HCT116 (cell line): Measurements from ENCODE around the gene TBCD. TPM values are rescaled to one million over a fixed set of nuclear protein-coding genes. Genes with fewer than 3 reads are reported as not detected.

Experiments used
- ATAC-seq: fragments of 200-7000 bp; cut with Tn5 transposase; 2 replicates; pipeline ENCODE4 v1.9.1; 2020; ENCODE audit warnings: mild to moderate bottlenecking, moderate library complexity
- BruUV-seq: library from RNA; stranded (reverse); fragments of 400-500 nt; replicated peaks from 2 replicates; lab custom pipeline; 2021; lab: Mats Ljungman, UMichigan
- CTCF ChIA-PET: fragments of 300-600 bp; sonication (Branson Sonifier 250); formaldehyde crosslinking; loops from one replicate; lab custom pipeline; 2021; ENCODE audit warnings: antibody characterized with exemption; lab: Charles Lee
- POLR2A ChIA-PET: fragments of 300-600, 350-600 bp; sonication (Branson Sonifier 250); formaldehyde crosslinking; loops from one replicate; lab custom pipeline; 2021; ENCODE audit warnings: antibody characterized with exemption; lab: Charles Lee
- RAD21 ChIA-PET, 2 experiments: fragments of 300-600 bp; sonication (Branson Sonifier 250); formaldehyde crosslinking; loops; one replicate each; lab custom pipeline; 2023; ENCODE audit warnings: low total read pairs in 2 of 2; ENCODE audit not compliant: uncharacterized antibody in 2 of 2, unreplicated experiment in 2 of 2, low non-redundant PET in 1 of 2; lab: Charles Lee
- DNase-seq: peaks from one replicate; pipeline ENCODE4 v3.0.0-alpha.2; 2010; ENCODE audit warnings: low read depth, low spot score
- H2AFZ ChIP-seq: fragments of 200-600 bp; shearing (Covaris generic), sonication (generic); 2 replicates; pipeline ENCODE4 v1.6.1; 2017; ENCODE audit warnings: low read depth, mixed run types, mixed read lengths, antibody characterized with exemption, low read length; ENCODE audit not compliant: poor library complexity, severe bottlenecking
- H3K27ac ChIP-seq: 2 replicates; pipeline ENCODE4 v1.5.1; 2012; ENCODE audit warnings: low read depth, low read length
- H3K27me3 ChIP-seq: fragments of 200-600 bp; sonication (generic); 2 replicates; pipeline ENCODE4 v1.6.1; 2016; ENCODE audit warnings: mixed run types, low read length, mixed read lengths; ENCODE audit not compliant: insufficient read depth
- H3K36me3 ChIP-seq, 2 experiments: fragments of 200-500 bp in 1 of 2; fragments of 200-600 bp in 1 of 2; sonication (Bioruptor generic) in 1 of 2; sonication (generic) in 1 of 2; 2 replicates each; pipeline versions ENCODE4 v1.5.1 to v1.6.1; 2014 to 2016; ENCODE audit warnings: low read length in 2 of 2, inconsistent platforms in 1 of 2, mixed read lengths in 1 of 2, mixed run types in 1 of 2; ENCODE audit not compliant: insufficient read depth in 2 of 2, control insufficient read depth in 1 of 2
- H3K4me1 ChIP-seq, 2 experiments: fragments of 200-600 bp in 1 of 2; sonication (generic) in 1 of 2; 2 replicates each; pipeline versions ENCODE4 v1.5.1 to v1.6.1; 2012 to 2017; ENCODE audit warnings: low read length in 2 of 2, inconsistent platforms in 1 of 2, mild to moderate bottlenecking in 1 of 2, mixed read lengths in 1 of 2, mixed run types in 1 of 2, moderate library complexity in 1 of 2; ENCODE audit not compliant: insufficient read depth in 2 of 2, control insufficient read depth in 1 of 2
- H3K4me2 ChIP-seq: fragments of 200-600 bp; sonication (generic); 2 replicates; pipeline ENCODE4 v1.6.1; 2017; ENCODE audit warnings: mixed run types, low read length, mixed read lengths
- H3K4me3 ChIP-seq, 2 experiments: fragments of 200-600 bp in 1 of 2; sonication (generic) in 1 of 2; replicated peaks in 1 of 2; 2 replicates each; pipeline ENCODE4 v1.5.1; 2011 to 2016; ENCODE audit warnings: low read length in 2 of 2, control low read depth in 1 of 2, low read depth in 1 of 2, mild to moderate bottlenecking in 1 of 2, mixed read lengths in 1 of 2, mixed run types in 1 of 2
- H3K79me2 ChIP-seq: fragments of 200-600 bp; sonication (generic); 2 replicates; pipeline ENCODE4 v1.6.1; 2017; ENCODE audit warnings: mild to moderate bottlenecking, mixed run types, low read length, moderate library complexity, mixed read lengths; ENCODE audit not compliant: insufficient read depth
- H3K9ac ChIP-seq: fragments of 200-600 bp; sonication (generic); 2 replicates; pipeline ENCODE4 v1.6.1; 2016; ENCODE audit warnings: low read length, mixed read lengths
- H3K9me2 ChIP-seq: fragments of 200-600 bp; sonication (generic), shearing (Covaris generic); 2 replicates; pipeline ENCODE4 v1.6.1; 2017; ENCODE audit warnings: mixed run types, mild to moderate bottlenecking, moderate library complexity; ENCODE audit not compliant: insufficient read depth
- H3K9me3 ChIP-seq, 2 experiments: fragments of 200-500 bp in 1 of 2; fragments of 200-600 bp in 1 of 2; sonication (Bioruptor generic) in 1 of 2; sonication (generic) in 1 of 2; 2 replicates each; pipeline ENCODE4 v1.6.1; 2014 to 2017; ENCODE audit warnings: low read length in 2 of 2, mixed read lengths in 2 of 2, inconsistent platforms in 1 of 2, low read depth in 1 of 2, mild to moderate bottlenecking in 1 of 2, mixed run types in 1 of 2, moderate library complexity in 1 of 2; ENCODE audit not compliant: control insufficient read depth in 1 of 2, insufficient read depth in 1 of 2
- H4K20me1 ChIP-seq: fragments of 200-600 bp; sonication (generic), shearing (Covaris generic); 2 replicates; pipeline ENCODE4 v1.6.1; 2017; ENCODE audit warnings: mixed run types, mild to moderate bottlenecking, moderate library complexity; ENCODE audit not compliant: insufficient read depth
- ATF3 ChIP-seq: IDR thresholded peaks from 2 replicates; pipeline ENCODE4 v1.6.1; 2012
- CBX3 ChIP-seq: IDR thresholded peaks from 2 replicates; pipeline ENCODE4 v1.6.1; 2012; ENCODE audit warnings: low read depth
- CTCF ChIP-seq, 3 experiments: fragments of 200-600 bp in 1 of 3; sonication (generic) in 1 of 3; IDR thresholded peaks in 2 of 3; conservative IDR thresholded peaks in 1 of 3; 2 replicates each; pipeline ENCODE4 v1.5.1; 2012 to 2017; ENCODE audit warnings: low read depth in 2 of 3, low read length in 2 of 3, antibody characterized with exemption in 1 of 3, borderline replicate concordance in 1 of 3, control low read depth in 1 of 3, mild to moderate bottlenecking in 1 of 3, mixed read lengths in 1 of 3, mixed run types in 1 of 3, moderate library complexity in 1 of 3; ENCODE audit not compliant: insufficient read depth in 1 of 3
- EGR1 ChIP-seq: IDR thresholded peaks from 2 replicates; pipeline ENCODE4 v1.6.1; 2012; ENCODE audit warnings: low read depth
- ELF1 ChIP-seq: IDR thresholded peaks from 2 replicates; pipeline ENCODE4 v1.6.1; 2012; ENCODE audit warnings: low read depth, borderline replicate concordance
- EZH2 ChIP-seq: fragments of 200-600 bp; sonication (generic); IDR thresholded peaks from 2 replicates; pipeline ENCODE4 v1.6.1; 2017; ENCODE audit warnings: antibody characterized with exemption, mixed run types
- EZH2phosphoT487 ChIP-seq: fragments of 200-600 bp; IDR thresholded peaks from 2 replicates; pipeline ENCODE4 v1.6.1; 2018; ENCODE audit warnings: antibody characterized with exemption, borderline replicate concordance
- FOSL1 ChIP-seq: IDR thresholded peaks from 2 replicates; pipeline ENCODE4 v1.6.1; 2012; ENCODE audit warnings: low read depth
- JUND ChIP-seq: IDR thresholded peaks from 2 replicates; pipeline ENCODE4 v1.6.1; 2012
- MAX ChIP-seq: IDR thresholded peaks from 2 replicates; pipeline ENCODE4 v1.6.1; 2012
- POLR2A ChIP-seq: IDR thresholded peaks from 2 replicates; pipeline ENCODE4 v1.7.0; 2011; ENCODE audit warnings: borderline replicate concordance; ENCODE audit not compliant: insufficient read depth, insufficient read length; ENCODE audit errors: extremely low read depth
- REST ChIP-seq: IDR thresholded peaks from 2 replicates; pipeline ENCODE4 v1.6.1; 2012; ENCODE audit warnings: low read depth
- SIN3A ChIP-seq: IDR thresholded peaks from 2 replicates; pipeline ENCODE4 v1.6.1; 2012; ENCODE audit warnings: low read depth
- SRF ChIP-seq: IDR thresholded peaks from 2 replicates; pipeline ENCODE4 v1.6.1; 2012; ENCODE audit warnings: low read depth
- YY1 ChIP-seq: IDR thresholded peaks from 2 replicates; pipeline ENCODE4 v1.6.1; 2011; ENCODE audit warnings: low read length, low read depth, moderate library complexity, mild to moderate bottlenecking; ENCODE audit not compliant: insufficient replicate concordance; ENCODE audit errors: extremely low read depth
- ZFX ChIP-seq: fragments of 450-650 bp; IDR thresholded peaks from 2 replicates; pipeline ENCODE4 v1.6.1; 2017
- ZNF274 ChIP-seq: fragments of 200-500 bp; sonication (Bioruptor generic); IDR thresholded peaks from 2 replicates; pipeline ENCODE4 v1.6.1; 2014; ENCODE audit warnings: mild to moderate bottlenecking, low read depth, low read length, inconsistent platforms
- intact Hi-C: fragments of 100-400 bp; cut with micrococcal nuclease; formaldehyde crosslinking; loops from 2 replicates; pipeline ENCODE4 v1.10.0; 2022
- total RNA-seq: library from RNA; stranded (reverse); gene quantifications from one replicate; pipeline ENCODE4 v1.2.1, GENCODE V29; 2021; ENCODE audit not compliant: unreplicated experiment

The TBCD gene
- total RNA-seq, 1 experiment from 2014 or later = 152 TPM

GRCh38 chr17:82959242-82959930 is 207.5 kb downstream of the TBCD start:
- peaks cover 0 to 8% of the 10 kb centered on the region in 2 experiments; a peak in 2 of 4 replicates for H3K36me3 ChIP-seq
- no peaks in the 10 kb centered on the region for H3K9me2 ChIP-seq
- no peak for TF ChIP-seq POLR2A
- no peak for TF ChIP-seq EZH2
- no peak for TF ChIP-seq EZH2phosphoT487
- TF ChIP-seq ZFX = no peak
- no peak for TF ChIP-seq JUND
- TF ChIP-seq CBX3 = no peak
- no peak for TF ChIP-seq ATF3
- TF ChIP-seq YY1 = no peak
- TF ChIP-seq EGR1 = no peak
- TF ChIP-seq SRF = no peak
- TF ChIP-seq ZNF274 = no peak
- TF ChIP-seq FOSL1 = no peak
- POLR2A ChIA-PET = no interaction called here
- BruUV-seq = no TSS peak
- no peaks in the 10 kb centered on the region for H3K9me3 ChIP-seq
- ATAC-seq (no peak), DNase-seq (no peak)
- H4K20me1 ChIP-seq = no peaks in the 10 kb centered on the region
- no peaks in the 10 kb centered on the region for H3K79me2 ChIP-seq
- H3K9ac ChIP-seq = no peak overlapping the region
- H3K4me3 ChIP-seq = no peak overlapping the region
- H3K4me1 ChIP-seq = no peaks in the 10 kb centered on the region
- no peaks in the 10 kb centered on the region for H3K27me3 ChIP-seq
- RAD21 ChIA-PET = no interaction called here
- CTCF ChIA-PET = no interaction called here
- no peak overlapping the region for H3K27ac ChIP-seq
- no peak overlapping the region for H2AFZ ChIP-seq
- intact Hi-C loops = no loop called here
- H3K4me2 ChIP-seq = no peak overlapping the region

- Histone ChIP-seq H3K9ac (no peak overlapping the region), H3K4me2 (no peak overlapping the region), H3K4me3 (no peak overlapping the region), H4K20me1 (no peaks in the 10 kb centered on the region), H3K27me3 (no peaks in the 10 kb centered on the region), H3K79me2 (no peaks in the 10 kb centered on the region), H2AFZ (no peak overlapping the region), H3K27ac (no peak overlapping the region), H3K9me2 (no peaks in the 10 kb centered on the region), H3K9me3 (no peaks in the 10 kb centered on the region), H3K4me1 (no peaks in the 10 kb centered on the region), H3K36me3 (peaks cover 0 to 8% of the 10 kb centered on the region in 2 experiments; a peak in 2 of 4 replicates)
- no peak for TF ChIP-seq CTCF (IDR thresholded peaks at IDR 0.05 in 2 of 3, conservative IDR thresholded peaks at IDR 0.05 in 1 of 3; ENCODE audit: borderline replicate concordance in 1 of 3, insufficient read depth in 1 of 3, low read depth in 2 of 3, low read length in 2 of 3)
- TF ChIP-seq SIN3A = no peak
- TF ChIP-seq REST = no peak
- no peak for TF ChIP-seq FOSL1
- TF ChIP-seq ELF1 = no peak
- no peak for TF ChIP-seq MAX
- ATAC-seq (no peak), DNase-seq (no peak)
- intact Hi-C loops = no loop called here
- ChIA-PET CTCF (no interaction called here), POLR2A (no interaction called here), RAD21 (no interaction called here)
- no TSS peak for BruUV-seq
Observed at GRCh38 chr17:82959990-82960418, 208.1 kb downstream of the TBCD start.
